Bone marrow (tissue), 2 donors: ENCODE measurements around the gene STARD9.
"Not testable (repeated sequence)": the region's sequence is repeated elsewhere in the genome, so short reads cannot be mapped to it uniquely, and the experiment has no call there.

ENCODE experiments used
- DNase-seq, 2 donors: peaks; one replicate each; lab custom pipeline; 2025; lab: John Stamatoyannopoulos, UW

STARD9 gene

DNA sequence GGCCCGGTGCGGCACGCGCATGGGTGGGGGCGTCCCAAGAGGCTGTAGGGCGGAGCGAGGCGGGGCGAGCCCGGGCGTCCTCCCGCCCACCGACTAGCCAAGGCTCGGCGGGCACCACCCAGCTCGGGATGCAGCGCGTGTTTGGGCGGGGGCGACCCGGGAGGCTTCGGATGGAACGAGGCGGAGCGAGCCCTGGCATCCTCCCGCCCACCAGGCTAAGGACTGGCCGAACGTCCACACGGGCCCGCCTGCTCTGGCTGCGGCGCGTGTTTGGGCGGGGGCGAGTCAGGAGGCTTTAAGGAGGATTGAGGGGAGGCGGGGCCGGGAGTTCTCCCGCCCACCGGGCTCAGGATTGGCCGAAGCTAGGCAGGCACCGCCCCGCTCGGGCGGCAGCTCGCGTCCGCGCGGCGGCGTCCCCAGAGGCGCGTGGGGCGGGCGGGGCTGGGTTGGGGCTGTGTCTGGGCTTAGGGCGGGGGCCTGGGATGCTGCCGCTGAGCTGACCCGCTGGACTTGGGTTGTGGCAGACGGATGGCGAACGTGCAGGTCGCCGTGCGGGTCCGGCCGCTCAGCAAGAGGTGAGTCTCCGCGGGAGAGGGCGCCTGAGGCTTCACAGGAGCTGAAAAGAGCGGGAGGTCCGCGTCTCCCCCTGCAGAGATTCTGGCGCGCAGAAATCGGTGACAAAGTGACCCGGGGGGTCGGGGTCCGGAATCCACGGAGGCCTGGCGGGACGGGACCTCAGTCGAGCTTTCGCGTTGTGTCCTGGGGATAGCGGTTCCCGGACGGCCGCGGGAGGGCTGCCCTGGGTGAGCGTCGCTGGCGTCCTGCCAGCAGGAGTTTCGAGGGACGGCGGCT lies at the start of gene STARD9:
Gene STARD9, plus strand, starts transcription at position 419 of the 852 bp plus-strand sequence. Its CDS starts 110 bp downstream, at position 529.
- DNase-seq = peak; percentile 83 to 94

- DNase-seq = no peak
These were observed 46.4 kb upstream of the STARD9 start for GRCh38 chr15:42528970-42529369.

DNA sequence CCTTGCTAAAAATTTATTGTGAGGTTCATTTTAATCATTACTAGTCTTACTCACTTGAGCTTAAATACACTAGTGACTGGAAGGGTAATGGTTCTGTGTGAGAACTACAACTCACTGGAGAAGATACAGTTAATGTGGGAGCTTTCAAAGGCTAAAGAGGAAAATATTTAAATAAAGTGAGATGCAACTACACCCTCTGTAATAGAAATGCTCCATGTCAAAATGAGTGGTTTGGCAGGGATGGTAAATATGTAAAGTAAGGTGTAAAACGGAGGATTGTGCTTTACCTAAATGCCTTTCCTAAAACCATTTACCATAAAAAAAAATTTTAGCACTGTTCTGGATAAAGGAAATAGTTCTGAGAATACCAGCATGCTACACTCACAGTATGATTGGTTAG lies 42.2 kb upstream of the STARD9 start:
- DNase-seq = no peak

- peak in 1 of 2 donors; percentile 57 for DNase-seq
These were observed 30.4 kb upstream of the STARD9 start for GRCh38 chr15:42544853-42545629.

- no peak for DNase-seq
These were observed 27.5 kb upstream of the STARD9 start for GRCh38 chr15:42547918-42548248.

GRCh38 chr15:42548249-42549031 lies 27.0 kb upstream of the STARD9 start, which contains the start of the genes HAUS2 and LRRC57:
Gene HAUS2, plus strand, starts transcription at chr15:42548838. Its CDS starts 35 bp downstream, at chr15:42548873.
Gene LRRC57, minus strand, starts transcription at chr15:42548793. Its CDS starts 359 bp downstream, at chr15:42548434.
- peak; percentile 59 to 81 for DNase-seq

DNA sequence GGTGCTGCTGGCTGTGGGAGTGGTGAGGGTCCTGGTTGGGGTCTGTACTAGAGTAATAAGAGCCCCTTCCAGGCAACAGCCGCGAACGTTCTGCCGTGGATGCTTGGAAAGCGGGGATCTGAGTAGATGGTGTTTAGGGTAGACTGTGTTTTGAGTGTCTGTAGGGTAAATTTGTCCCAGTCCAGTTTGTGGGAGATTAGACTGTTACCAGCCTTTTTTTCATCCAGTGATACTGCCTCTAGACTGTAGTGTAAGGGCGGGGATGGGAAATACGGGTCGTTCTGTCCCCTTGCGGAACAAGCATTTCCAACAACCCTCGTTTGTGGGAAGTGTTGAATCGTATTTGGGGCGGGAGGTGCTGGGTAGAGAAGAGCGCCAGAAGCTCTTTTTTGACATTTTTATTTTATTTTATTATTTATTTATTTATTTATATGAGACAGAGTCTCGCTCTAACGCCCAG lies 26.3 kb upstream of the STARD9 start:
- peak in 1 of 2 donors; percentile 20 for DNase-seq

GRCh38 chr15:42549741-42550392 lies 25.5 kb upstream of the STARD9 start:
- DNase-seq = no peak

DNA sequence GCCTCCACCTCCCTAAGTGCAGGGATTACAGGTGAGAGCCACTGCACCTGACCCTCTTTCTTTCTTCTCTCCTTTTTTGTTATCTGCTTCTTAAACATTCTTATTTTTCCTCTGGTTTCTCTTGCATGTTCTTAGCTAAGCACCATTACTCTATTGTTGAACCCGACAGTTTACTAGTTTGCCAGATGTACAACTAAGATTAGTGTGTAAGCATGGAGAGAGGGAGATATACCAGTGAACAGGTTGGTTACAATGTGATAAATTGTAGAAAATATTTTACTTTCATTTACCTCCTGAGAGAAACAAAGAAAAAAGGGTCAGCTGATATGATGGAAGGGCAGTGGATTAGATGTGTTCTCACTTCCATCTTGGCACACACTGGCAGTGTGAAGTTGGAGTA lies 21.9 kb upstream of the STARD9 start:
- no peak for DNase-seq

DNA sequence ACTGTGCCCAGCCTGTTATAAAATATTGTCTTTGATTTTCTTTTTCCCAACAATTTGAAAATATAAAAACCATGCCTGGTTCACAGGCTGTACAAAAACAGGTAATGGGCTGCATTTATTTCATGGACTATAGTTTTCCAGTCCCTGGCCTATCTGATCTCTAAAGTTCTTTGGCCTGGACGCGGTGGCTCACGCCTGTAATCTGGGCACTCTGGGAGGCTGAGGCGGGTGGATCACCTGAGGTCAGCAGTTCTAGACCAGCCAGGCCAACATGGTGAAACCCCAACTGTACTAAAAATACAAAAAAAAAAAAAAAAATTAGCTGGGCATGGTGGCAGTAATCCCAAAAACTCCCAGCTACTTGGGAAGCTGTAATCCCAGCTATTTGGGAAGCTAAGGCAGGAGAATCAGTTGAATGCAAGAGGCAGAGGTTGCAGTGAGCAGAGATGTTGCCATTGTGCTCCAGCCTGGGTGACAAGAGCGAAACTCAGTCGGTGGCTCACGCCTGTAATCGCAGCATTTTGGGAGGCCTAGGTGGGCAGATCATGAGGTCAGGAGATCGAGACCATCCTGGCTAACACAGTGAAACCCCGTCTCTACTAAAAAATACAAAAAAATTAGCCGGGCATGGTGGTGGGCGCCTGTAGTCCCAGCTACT lies 18.7 kb upstream of the STARD9 start:
- DNase-seq = not testable (repeated sequence)

DNA sequence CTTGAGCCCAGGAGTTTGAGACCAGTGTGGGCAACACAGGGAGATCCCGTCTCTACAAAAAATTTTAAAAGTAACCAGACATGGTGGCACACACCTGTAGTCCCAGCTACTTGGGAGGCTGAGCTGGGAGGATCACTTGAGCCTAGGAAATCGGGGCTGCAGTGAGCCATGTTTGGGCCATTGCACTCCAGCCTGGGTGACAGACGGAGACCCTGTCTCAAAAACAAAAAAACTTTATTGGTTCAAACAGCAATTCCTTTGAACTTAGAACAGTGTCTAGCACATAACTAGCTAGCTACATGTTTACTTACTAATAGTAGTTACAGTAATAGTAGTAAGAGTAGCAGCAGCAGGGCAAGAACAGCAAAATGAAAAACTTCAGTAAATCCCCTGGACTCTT lies 16.7 kb upstream of the STARD9 start:
- no peak for DNase-seq

- DNase-seq = peak in 1 of 2 donors; percentile 14
These were observed 711 bp downstream of the STARD9 start for GRCh38 chr15:42576040-42576594.

GRCh38 chr15:42576776-42577175 lies 1.4 kb downstream of the STARD9 start:
- DNase-seq = no peak

- DNase-seq = no peak
These were observed 2.2 kb downstream of the STARD9 start for GRCh38 chr15:42577514-42578031.

DNA sequence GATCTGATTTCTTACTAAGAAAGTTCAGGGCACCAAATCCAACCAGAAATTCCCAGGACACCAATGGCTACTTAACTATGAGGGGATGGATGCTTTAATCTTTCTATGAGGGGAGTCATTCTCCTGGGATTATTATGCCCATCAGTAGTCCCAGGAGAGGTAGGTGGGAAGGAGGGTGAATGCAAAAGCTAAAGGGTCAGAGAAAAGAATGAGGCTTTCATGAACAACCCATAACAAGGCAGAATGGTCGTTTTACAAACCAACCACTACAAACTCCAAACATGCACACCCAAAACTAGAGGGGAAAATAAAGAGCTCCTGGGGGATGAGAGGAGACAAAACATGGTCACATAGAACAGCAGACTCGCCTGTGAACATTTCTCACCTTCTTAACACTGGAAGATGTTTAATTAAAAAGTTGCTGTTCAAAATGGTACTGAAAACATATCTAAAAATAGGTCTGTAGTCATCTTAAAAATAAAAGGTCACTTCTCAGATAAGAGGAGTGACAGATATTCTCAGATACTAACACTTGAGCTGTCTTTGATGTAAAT lies 3.7 kb downstream of the STARD9 start:
- DNase-seq = no peak

- DNase-seq = peak; percentile 41 to 86
These were observed 5.9 kb downstream of the STARD9 start for GRCh38 chr15:42581272-42581730.

GRCh38 chr15:42582569-42583375 lies 7.4 kb downstream of the STARD9 start:
- no peak for DNase-seq

- no peak for DNase-seq
These were observed 8.8 kb downstream of the STARD9 start for GRCh38 chr15:42584031-42584765.
